ENCODE measurements around the gene NAPEPLD.

Gene NAPEPLD

DNA sequence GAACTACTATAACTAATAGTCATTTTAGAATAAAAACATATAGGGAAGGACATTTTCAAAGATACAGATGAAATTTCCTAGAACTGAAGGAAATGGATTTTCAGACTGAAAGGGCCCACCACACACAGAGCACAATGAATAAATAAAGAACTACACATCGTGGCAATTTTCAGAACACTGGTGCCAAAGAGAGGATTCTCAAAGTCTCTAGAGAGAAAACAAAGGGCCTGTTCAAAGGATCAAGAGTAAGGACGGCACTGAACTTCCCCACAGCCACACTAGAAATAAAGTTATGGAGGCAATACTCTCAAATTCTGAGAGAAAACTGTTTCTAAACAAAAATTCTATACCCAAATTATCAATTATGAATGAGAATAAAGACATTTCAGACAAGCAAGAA lies 21.9 kb downstream of the NAPEPLD start:
- H3K4me3 ChIP-seq (ENCODE audit: low read depth, low read length) = no peak overlapping the region
- TF ChIP-seq, protein P1, sequence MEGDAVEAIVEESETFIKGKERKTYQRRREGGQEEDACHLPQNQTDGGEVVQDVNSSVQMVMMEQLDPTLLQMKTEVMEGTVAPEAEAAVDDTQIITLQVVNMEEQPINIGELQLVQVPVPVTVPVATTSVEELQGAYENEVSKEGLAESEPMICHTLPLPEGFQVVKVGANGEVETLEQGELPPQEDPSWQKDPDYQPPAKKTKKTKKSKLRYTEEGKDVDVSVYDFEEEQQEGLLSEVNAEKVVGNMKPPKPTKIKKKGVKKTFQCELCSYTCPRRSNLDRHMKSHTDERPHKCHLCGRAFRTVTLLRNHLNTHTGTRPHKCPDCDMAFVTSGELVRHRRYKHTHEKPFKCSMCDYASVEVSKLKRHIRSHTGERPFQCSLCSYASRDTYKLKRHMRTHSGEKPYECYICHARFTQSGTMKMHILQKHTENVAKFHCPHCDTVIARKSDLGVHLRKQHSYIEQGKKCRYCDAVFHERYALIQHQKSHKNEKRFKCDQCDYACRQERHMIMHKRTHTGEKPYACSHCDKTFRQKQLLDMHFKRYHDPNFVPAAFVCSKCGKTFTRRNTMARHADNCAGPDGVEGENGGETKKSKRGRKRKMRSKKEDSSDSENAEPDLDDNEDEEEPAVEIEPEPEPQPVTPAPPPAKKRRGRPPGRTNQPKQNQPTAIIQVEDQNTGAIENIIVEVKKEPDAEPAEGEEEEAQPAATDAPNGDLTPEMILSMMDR (IDR thresholded peaks at IDR 0.05; ENCODE audit: borderline replicate concordance, insufficient read depth, low read depth, low read length) = no peak

DNA sequence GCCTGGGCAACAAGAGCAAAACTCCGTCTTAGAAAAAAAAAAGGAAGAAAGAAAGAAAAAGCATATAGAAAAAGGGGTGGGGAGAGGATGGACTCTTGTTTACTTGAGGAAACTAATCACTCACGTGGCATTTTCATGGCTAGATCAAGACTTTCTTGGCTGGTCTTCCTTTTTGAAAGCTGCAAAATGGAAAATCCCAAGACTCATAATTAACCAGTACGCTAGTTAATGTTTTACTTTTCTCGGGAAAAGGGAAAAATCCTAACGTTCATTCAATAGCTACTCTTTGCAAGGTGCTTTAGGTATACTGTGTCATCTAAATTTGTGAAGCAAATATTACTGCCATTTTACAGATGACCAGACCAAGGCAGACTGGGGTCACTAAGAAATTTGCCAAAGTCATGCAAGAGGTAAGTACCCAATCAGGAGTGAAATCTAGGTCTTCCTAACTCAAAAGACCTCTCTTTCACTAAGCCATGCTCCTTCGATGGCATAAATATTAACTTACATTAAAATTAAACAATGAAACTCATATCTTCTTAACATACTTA lies 24.4 kb downstream of the NAPEPLD start:
- no peak overlapping the region for H3K4me3 ChIP-seq (ENCODE audit: low read depth, low read length)
- TF ChIP-seq, protein P1 (IDR thresholded peaks at IDR 0.05; ENCODE audit: borderline replicate concordance, insufficient read depth, low read depth, low read length) = no peak

DNA sequence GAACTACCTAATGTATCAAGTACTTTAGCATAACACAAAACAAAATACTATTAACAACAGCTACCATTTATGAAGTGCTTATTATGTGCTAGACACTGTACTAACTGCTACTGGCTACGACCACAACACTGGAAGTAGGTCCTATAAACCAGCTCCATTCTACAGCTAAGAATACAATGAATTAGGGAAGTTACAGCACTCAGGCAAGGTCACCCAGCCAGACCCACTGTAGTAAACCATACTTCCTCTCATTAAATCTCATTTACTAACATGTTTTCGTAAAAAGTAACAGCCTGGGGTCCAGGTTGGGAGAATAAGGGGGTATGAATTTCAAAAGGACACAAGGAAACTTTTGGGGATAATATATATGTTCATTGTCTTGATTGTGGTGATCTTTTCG lies 25.4 kb downstream of the NAPEPLD start:
- TF ChIP-seq, protein P1 (IDR thresholded peaks at IDR 0.05; ENCODE audit: borderline replicate concordance, insufficient read depth, low read depth, low read length) = no peak
- H3K4me3 ChIP-seq (ENCODE audit: low read depth, low read length) = no peak overlapping the region

DNA sequence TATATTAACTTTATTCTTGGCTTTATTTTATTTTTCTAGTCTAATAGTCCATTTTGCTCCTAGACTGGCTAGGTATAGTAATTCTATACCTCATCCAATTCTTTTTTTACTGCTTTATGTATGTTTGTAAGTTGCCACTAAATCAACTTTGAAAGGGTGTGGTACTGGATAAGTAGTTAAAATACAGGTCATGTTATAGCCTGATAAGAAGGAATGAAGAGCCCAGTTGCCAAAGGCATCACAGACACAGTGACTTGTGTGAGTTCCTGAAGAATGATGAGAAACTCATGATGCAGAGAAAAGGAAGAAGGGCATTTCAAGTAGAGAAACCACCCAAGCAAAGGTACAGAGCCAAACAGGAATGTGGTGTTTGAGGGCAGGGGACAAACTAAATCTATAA lies 27.3 kb downstream of the NAPEPLD start:
- TF ChIP-seq, protein P1 (IDR thresholded peaks at IDR 0.05; ENCODE audit: borderline replicate concordance, insufficient read depth, low read depth, low read length) = no peak
- no peak overlapping the region for H3K4me3 ChIP-seq (ENCODE audit: low read depth, low read length)

DNA sequence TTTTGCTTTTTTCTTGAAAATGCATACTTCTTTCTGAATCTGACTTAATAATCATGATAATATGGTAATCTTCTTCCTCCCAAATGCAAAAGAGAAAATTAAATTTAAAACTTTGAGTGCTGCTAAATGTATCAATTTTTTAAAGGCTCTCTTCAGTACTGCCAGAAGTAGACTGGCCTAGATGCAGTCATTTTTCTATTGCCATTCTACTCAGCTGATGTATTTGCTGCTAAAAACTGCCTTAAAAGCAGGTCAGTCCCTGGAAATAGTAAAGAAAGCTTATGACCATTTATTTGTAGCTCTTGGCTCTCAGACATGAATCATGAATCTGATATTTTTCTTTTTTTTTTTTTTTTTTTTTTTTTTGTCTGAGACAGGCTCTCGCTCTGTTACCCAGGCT lies 28.5 kb downstream of the NAPEPLD start:
- TF ChIP-seq, protein P1 (IDR thresholded peaks at IDR 0.05; ENCODE audit: borderline replicate concordance, insufficient read depth, low read depth, low read length) = no peak
- no peak overlapping the region for H3K4me3 ChIP-seq (ENCODE audit: low read depth, low read length)

DNA sequence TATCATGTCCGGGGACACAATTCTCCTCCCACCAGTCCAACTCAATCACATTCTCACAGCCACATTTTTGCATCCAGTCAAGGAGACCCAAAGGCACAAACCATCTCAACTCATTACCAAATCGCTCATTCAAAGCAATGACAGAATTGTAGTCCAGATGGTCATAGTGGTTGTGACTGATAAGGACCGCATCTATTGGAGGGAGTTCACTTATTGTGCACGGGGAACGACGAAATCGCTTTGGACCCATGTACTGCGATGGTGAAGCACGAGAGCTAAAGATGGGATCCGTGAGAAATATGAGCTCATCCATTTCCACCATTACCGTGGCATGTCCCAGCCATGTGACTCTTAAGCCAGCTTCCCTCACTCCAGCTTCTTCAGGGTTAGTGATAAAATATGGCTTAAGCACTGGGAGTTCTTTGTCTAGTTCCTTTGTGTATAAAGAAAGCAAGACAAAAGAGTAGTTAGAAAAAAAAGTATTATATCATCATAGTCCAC lies 29.1 kb downstream of the NAPEPLD start:
- no peak overlapping the region for H3K4me3 ChIP-seq (ENCODE audit: low read depth, low read length)
- TF ChIP-seq, protein P1 (IDR thresholded peaks at IDR 0.05; ENCODE audit: borderline replicate concordance, insufficient read depth, low read depth, low read length) = no peak

DNA sequence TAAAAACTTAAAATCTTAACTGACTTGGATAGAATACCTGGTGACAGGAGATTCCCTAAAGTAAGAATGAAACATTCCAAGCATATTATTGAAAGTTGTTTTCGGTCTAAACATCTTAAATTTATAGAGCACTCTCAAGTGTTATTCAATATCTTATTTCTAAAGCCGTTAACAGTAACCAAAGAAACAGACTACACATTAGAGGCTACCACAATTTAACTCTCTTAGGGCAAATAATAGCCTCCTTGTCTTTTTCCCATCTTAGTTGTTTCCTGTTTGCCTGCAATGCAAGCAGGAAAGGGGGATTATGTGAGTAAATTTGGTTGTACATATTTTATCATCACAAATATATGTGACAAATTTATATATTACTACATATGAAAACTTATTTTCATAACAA lies 31.4 kb downstream of the NAPEPLD start:
- H3K4me3 ChIP-seq (ENCODE audit: low read depth, low read length) = no peak overlapping the region
- TF ChIP-seq, protein P1 (IDR thresholded peaks at IDR 0.05; ENCODE audit: borderline replicate concordance, insufficient read depth, low read depth, low read length) = no peak
